ENCODE measurements around the gene RNF181.
"Not testable (repeated sequence)": the region's sequence is repeated elsewhere in the genome, so short reads cannot be mapped to it uniquely, and the experiment has no call there.

Gene RNF181

DNA sequence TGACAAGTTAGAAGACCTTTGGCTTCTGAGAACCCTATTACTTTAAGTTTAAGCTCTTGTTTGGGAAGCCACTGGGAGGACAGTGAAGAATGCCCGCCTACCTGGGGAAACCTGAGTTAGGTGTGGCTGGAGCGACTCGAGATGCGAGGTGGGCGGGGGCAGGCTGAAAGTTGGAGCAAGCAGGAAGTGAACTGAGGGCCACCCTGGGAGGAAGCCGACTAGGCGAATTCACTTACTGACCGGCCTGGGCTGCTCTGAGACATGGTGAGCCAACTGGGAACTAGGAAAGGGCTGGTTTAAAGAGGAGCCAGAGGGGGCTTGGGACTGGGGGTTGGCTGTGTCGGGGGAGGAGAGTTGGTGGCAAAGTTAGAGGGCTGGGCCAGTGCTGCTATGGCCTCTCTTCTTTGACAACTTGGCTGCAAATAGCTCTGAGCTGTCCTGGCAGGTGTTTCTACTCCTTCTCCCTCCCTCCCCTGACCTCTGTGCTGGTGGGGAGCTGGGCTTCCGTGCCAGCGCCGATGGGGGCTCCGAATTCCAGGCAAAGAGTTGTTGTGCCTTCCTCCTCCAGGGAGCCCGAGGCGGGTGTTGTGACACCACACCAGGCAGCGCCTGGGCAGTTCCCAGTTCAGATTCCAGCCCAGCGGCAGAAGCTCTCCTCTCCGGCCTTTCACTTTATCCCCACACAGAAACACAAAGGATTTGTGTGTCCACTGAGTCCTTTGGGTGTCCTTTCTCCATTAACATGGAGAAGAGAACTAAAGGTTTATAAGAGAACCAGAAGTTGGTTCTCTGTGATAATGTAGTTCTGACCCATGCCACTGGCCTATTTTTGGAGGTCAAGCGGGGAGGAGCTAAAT is 17.9 kb upstream of the RNF181 start, which contains the start of gene VAMP8:
Gene VAMP8 (plus strand): TSS at position 201 of the 857 bp plus-strand sequence. CDS start 61 bp downstream, at position 262.
- DNase-seq = no peak

DNA sequence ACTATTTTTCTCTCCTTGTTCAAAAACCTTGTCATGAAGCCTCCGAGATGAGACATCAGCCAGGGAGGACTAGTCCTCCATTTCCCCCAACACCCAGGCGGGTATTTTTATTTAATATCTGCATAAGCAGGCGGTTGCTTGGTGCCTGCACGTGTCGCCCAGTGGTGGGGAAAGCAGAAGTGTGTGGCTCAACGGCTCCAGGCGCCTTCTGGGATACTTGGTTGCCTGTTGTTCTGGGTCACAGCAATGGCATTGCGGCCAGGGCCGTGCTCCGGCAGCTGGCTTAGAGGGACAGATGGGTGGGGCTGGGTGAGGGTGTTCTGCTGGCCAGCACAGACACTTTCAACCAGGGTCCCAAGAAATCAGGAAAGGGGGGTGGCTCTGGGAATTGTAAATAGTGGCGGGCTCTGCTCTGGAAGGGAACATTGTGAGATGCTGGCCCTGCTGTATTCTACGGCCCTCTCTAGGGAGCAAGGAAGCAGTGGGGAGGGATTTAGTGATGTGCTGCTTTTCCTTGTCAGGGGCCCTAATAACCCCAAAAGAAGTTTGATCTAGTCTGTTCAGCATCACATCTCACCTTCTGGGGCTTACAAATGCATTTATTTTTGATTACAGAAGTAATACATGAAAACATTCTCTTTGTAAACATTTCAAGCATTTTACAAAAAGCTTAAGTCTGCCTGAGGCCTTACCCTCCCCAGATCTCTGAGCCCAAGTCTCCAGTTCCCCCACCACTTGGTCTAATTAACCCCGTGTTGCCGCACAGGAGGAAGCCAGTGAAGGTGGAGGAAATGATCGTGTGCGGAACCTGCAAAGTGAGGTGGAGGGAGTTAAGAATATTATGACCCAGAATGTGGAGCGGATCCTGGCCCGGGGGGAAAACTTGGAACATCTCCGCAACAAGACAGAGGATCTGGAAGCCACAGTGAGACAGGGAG is 17.0 kb upstream of the RNF181 start:
- no peak for DNase-seq

DNA sequence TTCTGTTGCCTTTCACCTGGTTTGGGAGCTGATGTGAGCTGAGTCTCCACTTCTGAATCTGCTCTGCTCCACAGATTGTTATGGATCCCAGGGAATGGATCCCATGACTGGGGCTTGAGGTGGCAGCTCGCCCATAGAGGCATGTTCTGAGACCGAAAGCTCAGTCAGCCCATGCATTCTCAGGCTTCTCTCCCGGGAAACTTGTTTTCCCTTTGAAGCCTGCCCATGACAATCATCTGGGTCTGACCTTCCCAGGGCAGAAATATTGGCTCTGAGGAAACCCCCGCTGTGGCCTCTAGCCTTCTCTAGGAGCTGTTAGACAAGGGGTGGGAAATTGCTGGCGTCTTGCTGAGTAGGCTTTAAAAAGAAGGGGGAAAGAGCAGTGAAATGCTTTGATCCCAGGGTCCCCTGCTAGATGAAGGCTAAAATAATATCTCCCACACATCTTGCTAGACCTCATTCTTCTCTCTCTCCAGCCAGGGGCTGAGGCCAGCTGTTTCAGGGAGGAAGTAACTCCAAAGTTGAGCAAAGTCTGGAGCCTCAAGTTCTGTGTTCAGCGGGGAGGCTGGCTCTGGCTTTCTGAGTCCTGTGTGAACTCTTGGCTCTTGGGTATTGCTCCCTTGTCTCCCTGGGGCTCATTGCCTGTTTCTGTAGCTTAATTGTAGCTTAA is 16.1 kb upstream of the RNF181 start:
- no peak for DNase-seq

DNA sequence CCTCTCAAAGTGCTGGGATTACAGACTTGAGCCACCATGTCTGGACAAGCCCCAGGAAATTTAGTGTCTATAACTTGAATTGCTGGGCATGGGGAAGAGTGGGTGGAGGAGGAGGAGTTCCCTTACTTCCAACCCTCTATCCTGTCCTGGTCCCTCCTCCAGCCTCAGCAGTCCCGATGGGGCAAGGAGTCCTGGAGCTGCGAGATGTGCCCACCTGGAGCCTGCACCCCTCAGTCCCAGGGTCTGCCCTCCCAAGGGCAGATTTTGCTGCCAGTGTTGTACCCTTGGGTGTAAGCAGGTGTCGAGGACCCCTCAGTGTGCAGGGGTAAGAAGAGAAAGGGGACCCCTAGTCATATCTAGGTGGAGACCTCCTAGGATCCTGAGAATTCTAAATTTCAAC is 15.3 kb upstream of the RNF181 start:
- no peak for DNase-seq

DNA sequence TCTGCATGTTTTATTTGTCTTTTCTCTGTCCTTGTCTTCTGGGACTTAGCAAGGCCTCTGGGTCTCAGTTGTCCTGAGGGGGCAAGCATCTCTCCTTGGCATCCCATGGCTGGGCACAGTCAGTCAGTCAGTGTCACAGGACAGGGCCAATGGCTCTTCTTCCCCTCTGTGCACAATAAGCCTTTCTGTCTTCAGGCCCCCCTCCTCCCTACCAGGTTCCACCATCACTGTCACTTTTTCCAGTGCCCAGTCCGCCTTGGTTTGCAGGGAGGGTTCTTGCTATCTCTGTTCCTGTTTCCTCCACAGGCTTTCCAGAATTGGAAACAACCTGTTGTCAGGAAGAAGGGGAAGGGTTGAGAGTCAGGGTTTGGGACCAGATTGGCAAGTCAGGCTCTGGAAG is 13.1 kb upstream of the RNF181 start:
- DNase-seq = no peak

DNA sequence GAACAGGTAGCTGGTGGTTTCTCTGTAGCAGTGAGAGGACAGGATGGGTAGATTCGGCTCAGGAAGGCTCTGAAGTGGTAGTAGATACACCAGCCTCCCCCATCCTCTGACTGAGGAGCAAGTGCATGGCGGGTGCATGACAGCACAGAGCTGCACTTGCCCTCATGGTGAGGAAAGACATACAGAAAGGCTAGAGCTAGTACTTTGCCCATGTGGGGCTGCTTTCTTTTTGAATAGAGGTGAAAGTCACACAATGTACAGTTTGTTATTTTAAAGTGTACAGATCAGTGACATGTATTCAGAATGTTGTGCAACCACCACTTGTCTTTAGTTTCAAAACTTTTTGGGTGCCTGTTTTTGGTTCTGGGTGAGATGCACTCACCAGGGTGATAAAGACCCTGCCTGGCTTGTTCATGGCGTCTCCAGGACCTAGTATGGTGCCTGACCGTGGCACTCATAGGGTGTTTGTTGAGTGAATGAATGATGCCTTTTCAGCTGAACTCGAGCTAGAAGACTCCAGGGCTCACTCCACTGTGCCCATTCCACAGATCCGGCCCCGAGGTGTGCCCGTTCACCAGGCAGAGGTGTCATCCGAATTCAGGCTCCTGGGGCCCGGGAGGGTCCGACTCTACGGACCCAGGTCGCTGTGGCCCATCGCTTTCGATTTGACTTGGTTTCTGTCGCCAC is 11.7 kb upstream of the RNF181 start:
- no peak for DNase-seq

DNA sequence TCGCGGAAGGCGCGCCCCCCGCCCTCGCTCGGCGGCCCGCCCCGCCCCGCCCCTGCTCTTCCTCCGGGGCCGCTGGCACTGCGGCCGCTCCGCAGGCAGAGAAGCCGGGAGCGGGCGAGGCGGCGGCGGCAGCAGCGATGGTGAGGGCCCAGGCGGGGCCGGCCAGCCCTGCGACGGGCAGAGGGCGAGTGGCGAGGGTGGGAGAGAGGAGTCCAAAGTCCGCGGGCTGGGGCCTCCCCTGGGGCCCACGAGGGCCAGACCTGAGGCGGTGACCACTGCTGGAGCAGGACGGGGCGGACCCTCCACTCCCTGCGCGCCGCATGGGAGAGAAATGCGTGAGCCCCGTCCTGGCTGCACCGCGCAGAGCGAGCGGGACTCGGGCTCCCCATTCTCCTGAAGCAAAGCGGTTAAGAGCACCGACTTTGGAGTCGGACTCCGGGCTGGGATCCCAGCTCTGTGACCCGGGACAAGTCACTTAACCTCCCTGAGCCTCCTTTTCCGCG is 11.1 kb upstream of the RNF181 start, which contains the start of gene VAMP5:
Gene VAMP5 (plus strand): TSS at position 78 of the 503 bp plus-strand sequence. CDS start 60 bp downstream, at position 138.
- no peak for DNase-seq

DNA sequence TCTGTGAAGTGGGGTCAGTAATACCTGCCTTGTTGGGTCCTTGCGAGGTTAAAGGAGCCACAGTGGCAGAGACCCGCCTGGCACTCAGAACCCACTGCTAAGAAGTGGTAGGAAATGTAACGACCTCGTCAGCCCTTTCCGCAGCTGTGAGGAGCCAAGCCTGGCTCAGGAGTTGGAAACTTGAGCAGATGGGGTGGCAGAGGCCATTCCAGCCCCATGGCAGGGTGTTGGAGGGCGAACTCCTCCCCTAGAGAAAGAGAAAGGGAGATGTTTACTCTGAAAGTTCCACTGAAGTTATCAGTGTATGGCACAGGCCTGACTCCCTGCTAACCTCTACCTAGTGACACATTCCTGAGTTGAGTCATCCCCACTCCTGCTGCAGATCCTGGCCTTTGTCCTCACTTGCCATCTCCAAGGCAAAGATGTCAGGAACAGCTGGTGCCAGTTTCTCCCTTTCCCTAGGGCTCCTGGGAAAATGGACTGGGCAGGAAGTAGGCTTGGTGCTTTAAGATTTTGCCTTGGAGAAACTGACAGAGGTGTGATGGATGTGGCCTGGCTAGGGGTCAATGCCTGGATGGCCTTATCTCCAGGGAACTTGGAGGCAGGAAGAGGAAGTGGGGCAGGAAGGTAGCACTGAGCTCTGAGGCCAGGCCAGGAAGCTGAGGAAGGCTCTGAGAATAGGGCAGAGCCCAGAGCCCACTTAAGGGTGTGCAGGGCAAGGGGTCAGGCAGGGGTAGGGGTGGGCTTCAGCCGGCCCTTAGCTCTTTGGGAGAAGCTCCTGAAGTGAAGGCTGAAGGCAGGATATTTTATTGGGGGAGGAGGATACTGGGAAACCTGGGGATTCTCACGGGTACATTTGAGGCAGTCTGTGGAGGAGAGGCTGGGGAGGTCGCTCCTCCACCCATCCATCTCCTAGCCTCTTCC is 10.4 kb upstream of the RNF181 start:
- no peak for DNase-seq

DNA sequence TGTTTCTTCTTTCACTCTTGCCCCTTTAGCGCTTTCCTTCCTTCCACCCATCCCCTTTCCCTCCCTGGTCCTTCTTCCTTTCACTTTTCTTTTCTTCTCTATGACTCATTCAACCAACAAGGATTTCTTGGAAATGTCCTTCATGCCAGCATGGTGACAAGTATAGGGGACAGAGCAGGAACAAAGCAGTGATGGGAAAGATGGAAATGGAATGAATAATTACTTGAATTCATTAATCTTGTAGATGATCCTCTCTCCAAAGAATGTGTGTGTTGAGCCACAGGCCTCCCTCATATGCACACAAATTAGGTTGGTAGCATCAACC is 9.8 kb upstream of the RNF181 start:
- DNase-seq = no peak

DNA sequence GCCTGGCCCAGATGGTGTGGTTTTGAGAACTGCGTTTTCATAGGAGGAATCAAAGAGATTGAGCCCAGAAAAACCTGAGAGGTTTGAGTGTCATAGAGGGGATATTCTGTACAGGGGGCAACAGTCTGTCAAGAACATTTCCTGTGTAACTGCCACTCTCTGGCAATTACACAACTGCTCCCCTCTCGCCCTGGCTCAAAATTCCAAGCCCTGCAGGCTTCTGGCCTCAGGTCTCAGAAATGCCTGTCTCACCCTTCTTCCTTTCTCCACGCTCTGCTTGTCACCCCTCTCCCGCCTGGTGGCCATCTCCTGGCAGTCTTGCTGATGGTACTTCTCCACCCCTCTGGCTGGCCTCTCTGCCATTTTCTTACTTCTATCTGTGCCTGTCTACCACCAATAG is 7.3 kb upstream of the RNF181 start:
- DNase-seq = no peak

DNA sequence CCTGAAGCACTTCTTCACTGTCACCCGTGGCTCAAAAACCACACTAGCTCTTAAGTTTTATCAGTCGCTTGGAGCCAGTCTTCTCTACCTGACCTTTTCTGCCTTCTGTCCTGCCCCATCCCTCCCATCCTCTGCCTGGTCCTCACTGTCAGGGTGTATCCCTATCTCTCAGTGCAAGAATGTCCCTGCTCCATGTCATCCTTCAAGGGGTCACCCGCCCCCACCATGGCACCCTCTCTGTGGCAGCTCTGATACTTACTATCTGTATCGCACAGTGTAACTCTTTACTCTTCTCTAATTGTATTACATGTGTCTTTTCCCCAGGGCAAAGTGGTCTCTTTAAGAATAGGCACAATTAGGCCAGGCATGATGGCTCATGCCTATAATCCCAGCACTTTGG is 6.9 kb upstream of the RNF181 start:
- DNase-seq = no peak

DNA sequence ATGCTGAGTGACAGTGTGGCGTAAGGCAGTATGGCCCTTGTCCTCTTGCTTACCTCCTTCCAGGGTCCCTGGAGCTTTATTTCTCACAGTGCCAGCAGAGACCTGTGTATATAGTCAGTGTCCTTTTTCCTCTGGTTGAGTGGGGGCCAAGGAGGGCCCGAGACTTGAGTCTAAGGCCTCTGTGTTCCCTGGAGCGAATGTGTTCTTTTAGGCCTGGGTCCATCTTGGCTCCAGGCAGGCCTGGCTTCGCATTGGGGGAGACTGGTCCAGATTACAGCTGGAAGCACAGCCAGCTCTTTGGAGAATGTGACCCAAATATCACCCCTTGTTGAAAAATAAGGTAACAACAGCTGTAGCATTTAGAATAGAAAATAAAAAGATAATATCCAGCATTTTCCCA is 6.4 kb upstream of the RNF181 start:
- no peak for DNase-seq

DNA sequence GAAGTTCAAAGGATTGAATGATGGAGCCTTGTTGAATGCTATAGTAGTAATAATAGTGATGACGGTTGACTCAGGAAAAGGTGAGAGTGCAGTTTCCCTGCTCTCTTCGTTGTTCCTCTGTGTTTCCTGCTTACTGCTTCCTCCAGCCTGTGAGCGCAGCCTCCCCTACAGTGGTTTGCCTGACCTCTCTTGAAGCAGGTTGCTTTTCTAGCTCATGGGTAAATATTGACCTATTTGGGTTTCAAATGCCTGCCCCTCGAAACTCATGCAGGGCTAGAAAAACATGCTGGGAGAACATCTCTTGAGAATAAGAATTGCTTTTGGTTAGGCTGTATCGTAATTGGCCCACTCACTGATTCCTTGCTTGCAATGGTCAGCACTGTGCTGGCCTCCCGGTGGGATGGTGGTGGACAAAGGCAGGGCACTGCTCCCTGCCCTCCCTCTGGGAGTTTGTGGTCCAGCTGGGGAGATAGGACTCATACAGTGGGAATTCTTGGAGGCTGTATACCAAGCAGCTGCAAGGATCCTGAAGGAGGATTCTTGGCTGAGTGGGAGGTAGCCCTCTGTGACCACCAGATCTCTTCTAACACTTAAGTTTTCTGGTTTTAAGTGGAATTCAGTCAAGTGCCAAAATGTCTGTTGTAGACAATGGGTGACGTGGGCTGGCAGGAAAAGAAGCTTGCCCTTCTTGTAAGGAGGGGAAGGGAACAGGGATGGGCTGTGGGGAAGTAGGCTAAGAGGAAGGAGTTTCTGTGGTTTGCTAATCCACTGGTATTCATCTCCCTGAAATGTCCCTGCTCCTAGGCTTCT is 5.4 kb upstream of the RNF181 start:
- DNase-seq = no peak

DNA sequence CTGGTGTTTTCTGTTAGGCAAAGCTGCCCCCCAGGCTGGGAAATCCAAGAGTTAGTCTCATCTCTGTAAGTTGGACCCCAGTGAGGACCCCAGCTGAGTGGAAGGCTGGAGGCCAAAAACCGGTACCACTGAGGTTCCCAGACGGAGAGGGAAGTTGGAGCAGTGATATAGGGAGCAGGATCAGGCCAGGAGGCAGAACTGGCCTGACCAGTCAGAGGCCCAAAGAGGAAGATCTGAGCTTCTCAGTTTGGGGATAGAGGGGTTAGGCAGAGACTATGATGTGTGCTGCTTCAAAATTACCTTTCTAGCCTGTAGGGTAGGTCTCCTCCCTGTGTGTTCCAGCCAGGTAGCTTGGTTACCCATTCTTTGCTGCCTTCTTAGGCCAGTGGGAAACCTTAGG is 4.6 kb upstream of the RNF181 start:
- no peak for DNase-seq

DNA sequence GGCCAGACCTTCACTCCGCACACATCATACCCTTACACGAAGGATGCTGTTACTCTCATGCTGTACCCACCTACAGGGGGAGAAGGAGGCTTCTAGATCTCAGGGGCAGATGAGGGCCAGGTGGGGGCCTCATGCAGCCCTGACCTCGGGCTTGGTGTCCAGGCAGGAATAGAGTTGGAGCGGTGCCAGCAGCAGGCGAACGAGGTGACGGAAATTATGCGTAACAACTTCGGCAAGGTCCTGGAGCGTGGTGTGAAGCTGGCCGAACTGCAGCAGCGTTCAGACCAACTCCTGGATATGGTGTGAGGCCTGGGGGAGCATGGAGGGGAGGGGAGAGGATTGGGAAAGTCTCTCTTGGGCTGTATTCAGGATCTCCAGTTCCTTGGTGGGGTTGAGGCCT is 4.0 kb upstream of the RNF181 start:
- no peak for DNase-seq

DNA sequence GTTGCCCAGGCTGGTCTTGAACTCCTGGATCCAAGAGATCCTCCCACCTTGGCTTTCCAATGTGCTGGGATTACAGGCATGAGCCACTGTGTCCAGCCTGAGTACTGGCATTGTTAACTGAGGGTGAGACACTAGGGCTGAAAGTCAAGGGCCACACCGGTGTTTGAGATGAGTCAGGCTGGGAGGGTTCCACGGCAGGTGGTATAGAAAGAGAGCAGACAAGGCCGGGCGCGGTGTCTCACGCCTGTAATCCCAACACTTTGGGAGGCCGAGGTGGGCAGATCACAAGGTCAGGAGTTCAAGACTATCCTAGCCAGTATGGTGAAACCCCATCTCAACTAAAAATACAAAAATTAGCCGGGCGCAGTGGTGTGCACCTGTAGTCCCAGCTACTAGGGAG is 3.2 kb upstream of the RNF181 start:
- DNase-seq = not testable (repeated sequence)

DNA sequence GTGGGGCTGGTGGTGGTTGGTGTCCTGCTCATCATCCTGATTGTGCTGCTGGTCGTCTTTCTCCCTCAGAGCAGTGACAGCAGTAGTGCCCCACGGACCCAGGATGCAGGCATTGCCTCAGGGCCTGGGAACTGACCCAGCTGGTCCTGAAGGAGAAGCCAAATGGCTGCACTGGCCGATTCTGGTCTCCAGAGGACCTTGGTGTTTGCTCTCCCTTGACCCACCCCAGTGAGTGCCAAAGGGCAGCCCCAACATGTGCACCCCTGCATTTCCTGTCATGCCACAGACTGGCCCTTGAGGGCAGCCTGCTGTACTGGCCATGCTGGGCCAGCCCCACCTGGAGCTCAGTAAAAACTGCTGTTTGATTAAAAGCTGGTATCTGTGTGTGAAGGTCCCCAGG is 2.5 kb upstream of the RNF181 start:
- DNase-seq = no peak

DNA sequence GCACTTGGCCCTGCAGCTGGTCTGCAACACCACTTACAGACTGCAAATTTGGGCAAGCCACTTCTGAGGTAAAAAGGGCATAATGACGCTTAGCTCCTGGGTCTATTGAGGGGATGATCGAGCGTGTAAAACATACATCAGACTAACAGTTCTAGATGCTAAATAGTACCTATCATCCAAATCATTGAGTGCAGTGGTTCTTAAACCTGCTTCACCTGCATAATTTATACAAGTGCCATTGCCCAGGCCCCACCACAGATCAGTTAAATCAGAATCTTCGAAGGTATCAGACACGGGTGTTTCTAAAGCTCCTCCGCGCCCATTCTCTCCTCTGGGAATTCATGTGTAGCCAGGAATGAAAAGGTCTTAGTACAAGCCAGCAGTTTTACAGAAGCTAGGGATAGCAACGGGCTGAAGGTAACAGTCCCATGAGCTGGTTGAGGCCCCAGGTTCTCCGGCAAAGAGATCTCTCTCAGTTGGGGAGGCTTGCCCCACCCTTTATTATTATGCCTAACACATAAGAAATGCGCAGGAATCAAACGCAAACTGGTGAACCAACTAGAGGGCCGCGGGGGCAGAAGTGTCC is 737 bp upstream of the RNF181 start:
- DNase-seq = no peak

DNA sequence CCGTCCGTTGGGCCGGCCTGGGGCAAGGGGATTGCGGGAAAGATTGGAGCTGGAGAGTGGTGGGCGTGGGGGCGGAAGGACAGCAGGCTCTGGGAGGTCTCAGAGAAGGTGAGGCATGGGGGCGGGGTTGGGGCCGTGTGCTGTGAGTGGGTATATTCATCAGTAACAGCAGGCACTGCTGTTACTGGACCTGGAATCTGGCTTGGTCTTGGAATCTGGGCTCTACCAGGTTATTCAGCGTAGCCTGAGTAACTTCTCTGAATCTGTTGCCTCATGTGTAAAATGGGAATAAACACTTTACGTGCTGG is 435 bp downstream of the RNF181 start:
- DNase-seq = no peak

DNA sequence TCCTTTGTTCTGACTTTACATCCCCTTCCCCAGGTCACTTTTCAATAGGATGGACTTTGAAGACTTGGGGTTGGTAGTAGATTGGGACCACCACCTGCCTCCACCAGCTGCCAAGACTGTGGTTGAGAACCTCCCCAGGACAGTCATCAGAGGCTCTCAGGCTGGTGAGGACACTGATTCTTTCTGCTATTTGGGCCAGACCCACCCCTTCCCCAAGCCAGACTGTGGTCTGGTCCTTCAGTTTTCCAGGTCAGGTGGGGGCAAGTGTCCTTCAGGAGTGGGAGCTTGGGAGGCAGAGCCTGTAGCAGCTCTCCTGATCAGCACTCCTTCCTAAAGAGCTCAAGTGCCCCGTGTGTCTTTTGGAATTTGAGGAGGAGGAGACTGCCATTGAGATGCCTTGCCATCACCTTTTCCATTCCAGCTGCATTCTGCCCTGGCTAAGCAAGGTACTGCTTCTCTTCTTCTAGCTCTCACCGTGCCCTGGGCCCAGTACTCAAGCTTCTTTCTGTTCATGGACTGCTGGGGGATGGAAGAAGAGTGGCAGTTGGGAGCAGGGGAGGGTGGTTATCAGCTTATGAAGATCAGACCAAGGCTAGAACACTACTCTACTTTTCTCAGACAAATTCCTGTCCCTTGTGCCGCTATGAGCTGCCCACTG is 1.1 kb downstream of the RNF181 start:
- DNase-seq = no peak
